DOHH2 (cell line): ENCODE data around the gene DPH3.

Experiments
- CTCF ChIP-seq: fragments of 200-600 bp; sonication (generic); IDR thresholded peaks from one replicate; pipeline ENCODE4 v1.5.1; 2014; ENCODE audit warnings: antibody characterized with exemption, mild to moderate bottlenecking, low read depth, low read length; ENCODE audit not compliant: poor library complexity, severe bottlenecking
- EZH2phosphoT487 ChIP-seq: fragments of 200-600 bp; sonication (generic); IDR thresholded peaks from 2 replicates; pipeline ENCODE4 v1.6.1; 2017; ENCODE audit warnings: borderline replicate concordance, mild to moderate bottlenecking, antibody characterized with exemption, low read length, moderate library complexity, mixed read lengths

GRCh38 chr3:16309558-16309957 is 44.8 kb upstream of the DPH3 start:
- TF ChIP-seq CTCF (no peak), EZH2phosphoT487 (no peak)
